ENCODE results near the gene ADH1B.
"Not testable (repeated sequence)": the region's sequence is repeated elsewhere in the genome, so short reads cannot be mapped to it uniquely, and the experiment has no call there.

Gene ADH1B

GRCh38 chr4:99321241-99322191, at the start of gene ADH1B:
Gene ADH1B (minus strand): TSS chr4:99321401. CDS start chr4:99321331, 70 bp downstream.
- no peak for DNase-seq

GRCh38 chr4:99367817-99368216, 46.6 kb upstream of the ADH1B start:
- not testable (repeated sequence) for DNase-seq

- no peak for DNase-seq
Observed at GRCh38 chr4:99366491-99366890, 45.3 kb upstream of the ADH1B start.

- no peak for DNase-seq
Observed at GRCh38 chr4:99362768-99363167, 41.6 kb upstream of the ADH1B start.

- DNase-seq, result no peak
Observed at GRCh38 chr4:99361899-99362275, 40.7 kb upstream of the ADH1B start.

- DNase-seq, result no peak
Observed at GRCh38 chr4:99361268-99361898, 40.2 kb upstream of the ADH1B start.

GRCh38 chr4:99359480-99360204, 38.4 kb upstream of the ADH1B start:
- DNase-seq, result no peak

- no peak for DNase-seq
Observed at GRCh38 chr4:99357948-99358347, 36.7 kb upstream of the ADH1B start.

GRCh38 chr4:99356992-99357391, 35.8 kb upstream of the ADH1B start:
- no peak for DNase-seq

GRCh38 chr4:99356149-99356548, 34.9 kb upstream of the ADH1B start:
- DNase-seq, result not testable (repeated sequence)

GRCh38 chr4:99352602-99353537, 31.7 kb upstream of the ADH1B start, which contains the start of gene ADH1C:
Gene ADH1C (minus strand): TSS chr4:99352746. CDS start chr4:99352675, 71 bp downstream.
- DNase-seq, result no peak

GRCh38 chr4:99351487-99351886, 30.3 kb upstream of the ADH1B start:
- DNase-seq, result no peak

GRCh38 chr4:99349338-99349737, 28.1 kb upstream of the ADH1B start:
- no peak for DNase-seq

- DNase-seq, result not testable (repeated sequence)
Observed at GRCh38 chr4:99342624-99343023, 21.4 kb upstream of the ADH1B start.

- no peak for DNase-seq
Observed at GRCh38 chr4:99341426-99341825, 20.2 kb upstream of the ADH1B start.

GRCh38 chr4:99339172-99339571, 18.0 kb upstream of the ADH1B start:
- no peak for DNase-seq

- DNase-seq, result no peak
Observed at GRCh38 chr4:99336553-99336952, 15.4 kb upstream of the ADH1B start.

- DNase-seq, result no peak
Observed at GRCh38 chr4:99334880-99335279, 13.7 kb upstream of the ADH1B start.

- no peak for DNase-seq
Observed at GRCh38 chr4:99330648-99331047, 9.4 kb upstream of the ADH1B start.

GRCh38 chr4:99329876-99330275, 8.7 kb upstream of the ADH1B start:
- no peak for DNase-seq

- DNase-seq, result no peak
Observed at GRCh38 chr4:99324979-99325378, 3.8 kb upstream of the ADH1B start.

- DNase-seq, result no peak
Observed at GRCh38 chr4:99324361-99324760, 3.2 kb upstream of the ADH1B start.

Data from GDM1 (cell line).